ENCODE data around the gene C3orf80.
"Not testable (repeated sequence)": the region's sequence is repeated elsewhere in the genome, so short reads cannot be mapped to it uniquely, and the experiment has no call there.

C3orf80 gene

GRCh38 chr3:160225176-160226025 is at the start of gene C3orf80:
Gene C3orf80, plus strand, starts transcription at chr3:160225422. Its CDS starts 214 bp downstream, at chr3:160225636.
- FAIRE-seq: no peak

- FAIRE-seq: no peak
These were observed 48.3 kb upstream of the C3orf80 start for GRCh38 chr3:160176923-160177322.

GRCh38 chr3:160178661-160179060 is 46.6 kb upstream of the C3orf80 start:
- not testable (repeated sequence) for FAIRE-seq

DNA sequence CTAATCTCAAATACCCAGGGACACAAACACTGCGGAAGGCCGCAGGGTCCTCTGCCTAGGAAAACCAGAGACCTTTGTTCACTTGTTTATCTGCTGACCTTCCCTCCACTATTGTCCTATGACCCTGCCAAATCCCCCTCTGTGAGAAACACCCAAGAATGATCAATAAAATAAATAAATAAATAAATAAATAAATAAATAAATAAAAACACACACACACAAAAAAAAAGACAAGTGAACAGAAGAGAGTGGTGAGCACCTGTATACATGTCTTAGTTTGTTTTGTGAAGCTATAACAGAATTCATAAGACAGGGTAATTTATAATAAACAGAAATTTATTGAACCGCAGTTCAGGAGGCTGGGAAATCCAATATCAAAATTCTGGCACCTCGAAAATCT is 45.8 kb upstream of the C3orf80 start:
- not testable (repeated sequence) for FAIRE-seq

GRCh38 chr3:160179906-160180305 is 45.3 kb upstream of the C3orf80 start:
- no peak for FAIRE-seq

GRCh38 chr3:160180581-160181216 is 44.5 kb upstream of the C3orf80 start:
- FAIRE-seq: no peak

- no peak for FAIRE-seq
These were observed 41.7 kb upstream of the C3orf80 start for GRCh38 chr3:160183345-160184076.

GRCh38 chr3:160184655-160185054 is 40.6 kb upstream of the C3orf80 start:
- no peak for FAIRE-seq

DNA sequence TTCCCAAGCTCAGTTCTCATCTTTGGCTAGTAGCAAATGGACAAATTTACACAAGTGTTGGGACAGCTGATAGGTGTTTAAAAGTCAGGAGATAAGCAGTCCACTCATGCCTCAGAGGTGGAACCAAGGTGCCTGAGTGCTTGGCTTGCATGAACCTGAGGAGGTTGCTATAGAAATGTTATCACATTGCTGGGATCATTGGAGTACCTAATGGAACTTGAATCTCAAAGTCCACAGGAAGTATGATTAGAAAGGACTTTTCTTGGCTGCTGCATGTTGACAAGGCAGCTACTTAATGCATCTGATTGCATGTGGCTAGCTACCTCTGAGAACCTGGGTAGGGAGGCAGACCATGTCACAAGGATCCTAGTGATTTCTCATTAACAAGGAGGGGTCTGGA is 39.5 kb upstream of the C3orf80 start:
- no peak for FAIRE-seq

- FAIRE-seq: no peak
These were observed 37.9 kb upstream of the C3orf80 start for GRCh38 chr3:160187288-160187687.

GRCh38 chr3:160192310-160193029 is 32.8 kb upstream of the C3orf80 start:
- FAIRE-seq: no peak

DNA sequence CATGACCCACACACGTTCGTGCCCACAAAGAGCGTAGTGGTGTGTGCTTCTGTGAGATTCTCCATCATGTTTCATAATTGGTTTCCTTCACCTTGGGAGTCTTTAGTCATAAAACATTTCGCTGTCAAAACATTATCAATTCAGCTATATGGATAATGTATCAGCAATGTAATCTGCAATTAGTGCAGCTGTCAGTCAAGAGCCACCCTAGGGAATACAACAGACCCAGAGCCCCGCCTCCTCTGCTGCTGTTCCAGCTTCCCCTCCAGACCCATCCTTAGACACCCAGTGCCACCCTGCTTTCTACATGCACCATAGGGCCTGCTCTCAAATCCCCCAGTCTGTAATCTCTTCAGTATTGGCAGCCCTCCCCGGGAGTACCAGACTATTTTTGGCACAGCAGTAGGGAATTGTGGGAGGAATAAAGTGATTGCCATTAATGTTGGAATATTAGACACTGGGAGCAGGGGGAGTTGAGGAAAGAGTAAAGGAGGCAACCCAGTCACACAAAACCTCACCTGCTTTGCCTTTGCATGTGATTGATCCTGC is 31.5 kb upstream of the C3orf80 start:
- no peak for FAIRE-seq

DNA sequence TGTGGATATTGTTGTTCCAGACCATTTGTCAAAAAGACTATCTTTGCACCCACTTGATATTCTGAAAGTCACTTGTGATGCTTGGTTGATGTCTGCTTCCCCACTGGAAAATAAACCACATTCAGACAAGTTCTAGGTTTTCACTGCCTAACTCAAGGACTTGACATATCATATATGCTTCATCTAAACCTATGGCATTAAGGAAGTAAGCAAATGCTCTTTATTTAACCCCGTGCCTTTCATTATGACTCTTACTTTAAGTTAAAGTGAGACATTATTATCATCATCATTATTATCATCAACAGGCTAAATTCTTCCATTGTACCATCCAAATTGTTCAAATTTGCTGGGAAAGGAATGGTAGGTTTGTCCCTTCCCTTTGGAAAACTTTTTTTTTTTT is 30.8 kb upstream of the C3orf80 start:
- no peak for FAIRE-seq

DNA sequence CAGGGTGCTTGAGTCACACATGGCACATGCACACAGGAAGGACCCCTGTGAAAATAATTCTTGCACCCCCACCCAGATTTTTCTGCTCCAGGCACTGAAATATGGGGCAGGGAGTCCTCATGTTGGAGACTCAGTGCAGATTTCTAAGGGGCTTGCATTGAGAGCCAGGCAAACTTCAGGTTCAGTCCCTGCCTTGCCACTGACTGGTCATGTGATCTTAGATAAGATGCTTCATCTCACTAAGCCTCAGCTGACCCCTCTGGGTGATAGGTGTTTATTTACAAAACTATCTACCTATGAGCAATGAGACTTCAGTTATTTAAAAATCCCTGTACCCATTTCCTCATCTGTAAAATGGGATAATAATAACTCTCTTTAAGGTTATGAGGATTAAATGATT is 30.1 kb upstream of the C3orf80 start:
- no peak for FAIRE-seq

- no peak for FAIRE-seq
These were observed 28.6 kb upstream of the C3orf80 start for GRCh38 chr3:160196511-160197104.

GRCh38 chr3:160199108-160199507 is 26.1 kb upstream of the C3orf80 start:
- no peak for FAIRE-seq

DNA sequence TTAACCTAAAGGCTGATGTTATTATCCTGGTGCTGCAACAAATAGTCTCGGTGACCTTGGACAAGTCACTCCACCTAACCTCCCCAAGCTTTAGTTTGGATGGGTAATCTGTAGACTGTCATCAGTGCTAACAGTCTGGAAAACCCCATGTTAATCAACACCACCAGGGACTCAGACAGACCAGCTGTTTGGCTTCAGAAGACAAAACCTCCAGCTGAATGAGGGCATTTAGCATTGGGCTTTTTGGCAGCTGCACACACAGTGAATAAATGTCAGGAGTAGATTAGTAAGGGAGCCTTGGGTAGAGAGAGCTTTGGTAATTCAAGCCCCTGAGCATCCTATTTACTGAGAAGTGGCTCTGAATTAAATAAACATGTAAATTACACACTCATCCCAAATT is 24.9 kb upstream of the C3orf80 start:
- FAIRE-seq: no peak

GRCh38 chr3:160204396-160205011 is 20.7 kb upstream of the C3orf80 start:
- not testable (repeated sequence) for FAIRE-seq

- FAIRE-seq: no peak
These were observed 19.6 kb upstream of the C3orf80 start for GRCh38 chr3:160205606-160206005.

DNA sequence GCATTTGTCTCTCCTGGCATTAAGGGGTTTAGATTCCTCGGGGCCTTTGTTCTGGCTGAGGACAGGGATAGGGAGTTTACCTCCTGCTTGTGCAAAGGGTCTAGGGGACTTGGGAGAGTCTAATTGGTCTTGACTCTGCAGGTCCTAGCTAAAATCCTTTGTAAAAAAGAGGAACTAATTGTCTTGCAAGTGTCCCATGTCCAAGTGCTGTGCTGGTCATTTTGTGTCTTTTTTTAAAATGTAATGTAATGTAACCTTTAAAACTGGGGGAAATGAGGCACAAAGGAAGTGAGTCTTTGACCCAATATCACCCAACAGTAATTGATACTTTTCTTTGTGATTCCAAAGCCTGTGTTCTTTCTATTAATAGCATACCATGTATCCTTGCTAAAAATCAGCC is 14.9 kb upstream of the C3orf80 start:
- no peak for FAIRE-seq

DNA sequence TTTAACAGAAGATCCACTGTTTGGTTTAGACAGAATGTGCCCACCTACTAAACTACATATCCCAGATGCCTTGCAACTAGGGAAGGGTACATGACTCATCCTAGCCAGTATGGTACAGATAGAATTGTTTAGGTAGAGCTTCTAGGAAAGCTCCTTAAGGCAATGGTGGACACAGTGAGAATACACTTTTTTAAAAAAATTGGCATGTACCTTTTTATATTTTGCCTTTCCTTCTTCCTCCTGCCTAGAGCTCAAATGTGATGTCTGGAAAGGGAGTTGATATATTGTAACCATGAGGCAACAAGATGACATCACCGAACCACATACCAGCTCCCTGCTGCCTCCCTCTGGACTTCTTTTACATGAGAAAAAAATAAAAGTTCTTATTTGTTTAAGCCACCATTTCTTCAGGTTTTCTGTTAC is 14.4 kb upstream of the C3orf80 start:
- no peak for FAIRE-seq

DNA sequence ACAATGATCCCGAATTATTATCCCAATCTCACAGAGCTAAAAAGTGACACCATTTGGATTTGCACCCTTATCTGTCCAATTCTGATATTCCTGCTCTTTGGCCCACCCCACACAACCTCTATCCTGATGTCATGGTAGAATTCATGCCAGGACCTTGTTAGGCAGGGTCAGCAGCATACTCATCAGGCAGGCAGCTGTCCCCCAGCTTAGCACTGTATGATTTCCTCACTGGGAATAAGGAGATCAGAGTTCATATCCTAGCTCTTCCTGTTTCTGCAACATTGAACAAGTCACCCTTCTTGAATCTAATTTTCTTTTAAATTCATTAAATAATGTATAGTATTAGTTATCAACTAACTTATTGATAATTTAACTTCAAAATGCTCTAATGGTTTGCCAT is 12.0 kb upstream of the C3orf80 start:
- FAIRE-seq: no peak

Measured in islet of Langerhans (tissue), 1 donor.